ENCODE data around the gene CALM1.
A peak's percentile ranks its signal among the peaks of the same experiment; 100 is the strongest.
"Not testable (repeated sequence)": the region's sequence is repeated elsewhere in the genome, so short reads cannot be mapped to it uniquely, and the experiment has no call there.

The CALM1 gene

GRCh38 chr14:90383731-90384542 is 12.9 kb upstream of the CALM1 start:
- peak; percentile 72 for DNase-seq

GRCh38 chr14:90384543-90384911 is 12.3 kb upstream of the CALM1 start:
- DNase-seq: peak; percentile 72

- no peak for DNase-seq
Measured at GRCh38 chr14:90386321-90386720, 10.5 kb upstream of the CALM1 start.

- no peak for DNase-seq
Measured at GRCh38 chr14:90387206-90387760, 9.5 kb upstream of the CALM1 start.

- DNase-seq: no peak
Measured at GRCh38 chr14:90388437-90388836, 8.4 kb upstream of the CALM1 start.

GRCh38 chr14:90388982-90389381 is 7.8 kb upstream of the CALM1 start:
- DNase-seq: no peak

GRCh38 chr14:90393966-90394365 is 2.9 kb upstream of the CALM1 start:
- DNase-seq: no peak

- DNase-seq: not testable (repeated sequence)
Measured at GRCh38 chr14:90394782-90395181, 2.0 kb upstream of the CALM1 start.

GRCh38 chr14:90397425-90398314 is 841 bp downstream of the CALM1 start:
- DNase-seq: peak; percentile 81

- peak; percentile 73 for DNase-seq
Measured at GRCh38 chr14:90398315-90398839, 1.5 kb downstream of the CALM1 start.

GRCh38 chr14:90398841-90399540 is 2.2 kb downstream of the CALM1 start:
- peak; percentile 13 for DNase-seq

GRCh38 chr14:90399541-90400444 is 3.0 kb downstream of the CALM1 start:
- peak; percentile 91 for DNase-seq

- no peak for DNase-seq
Measured at GRCh38 chr14:90400904-90401561, 4.2 kb downstream of the CALM1 start.

GRCh38 chr14:90402016-90402415 is 5.2 kb downstream of the CALM1 start:
- DNase-seq: no peak

GRCh38 chr14:90403065-90403464 is 6.2 kb downstream of the CALM1 start:
- no peak for DNase-seq

GRCh38 chr14:90405101-90405500 is 8.3 kb downstream of the CALM1 start:
- DNase-seq: no peak

- DNase-seq: no peak
Measured at GRCh38 chr14:90405755-90406154, 8.9 kb downstream of the CALM1 start.

GRCh38 chr14:90406384-90406798 is 9.6 kb downstream of the CALM1 start:
- peak; percentile 17 for DNase-seq

GRCh38 chr14:90407230-90407629 is 10.4 kb downstream of the CALM1 start:
- no peak for DNase-seq

GRCh38 chr14:90408713-90409112 is 11.9 kb downstream of the CALM1 start:
- no peak for DNase-seq

- no peak for DNase-seq
Measured at GRCh38 chr14:90409209-90409730, 12.4 kb downstream of the CALM1 start.

All from CD4-positive, alpha-beta T cell treated with Interleukin-12 subunit alpha and Interleukin-12 subunit beta, for 1 hour (primary cell).